ENCODE results near the gene CD300LG.
"Not testable (repeated sequence)": the region's sequence is repeated elsewhere in the genome, so short reads cannot be mapped to it uniquely, and the experiment has no call there.

CD300LG gene

GRCh38 chr17:43879723-43880419, 32.9 kb downstream of the CD300LG start:
- DNase-seq (ENCODE audit: low spot score): no peak

- peak; percentile 50 for DNase-seq (ENCODE audit: low spot score)
These were observed 33.5 kb downstream of the CD300LG start for GRCh38 chr17:43880420-43880991.

GRCh38 chr17:43881181-43881580, 34.2 kb downstream of the CD300LG start:
- DNase-seq (ENCODE audit: low spot score): no peak

- no peak for DNase-seq (ENCODE audit: low spot score)
These were observed 35.0 kb downstream of the CD300LG start for GRCh38 chr17:43881758-43882505.

GRCh38 chr17:43882761-43883415, 35.9 kb downstream of the CD300LG start:
- DNase-seq (ENCODE audit: low spot score): no peak

GRCh38 chr17:43888548-43888947, 41.6 kb downstream of the CD300LG start:
- no peak for DNase-seq (ENCODE audit: low spot score)

GRCh38 chr17:43890240-43890639, 43.3 kb downstream of the CD300LG start:
- DNase-seq (ENCODE audit: low spot score): no peak

- no peak for DNase-seq (ENCODE audit: low spot score)
These were observed 45.1 kb downstream of the CD300LG start for GRCh38 chr17:43891851-43892646.

- no peak for DNase-seq (ENCODE audit: low spot score)
These were observed 45.6 kb downstream of the CD300LG start for GRCh38 chr17:43892647-43892952.

GRCh38 chr17:43894494-43894893, 47.5 kb downstream of the CD300LG start:
- not testable (repeated sequence) for DNase-seq (ENCODE audit: low spot score)

- DNase-seq (ENCODE audit: low spot score): no peak
These were observed 50.9 kb downstream of the CD300LG start for GRCh38 chr17:43897831-43898230.

GRCh38 chr17:43898446-43898845, 51.5 kb downstream of the CD300LG start:
- DNase-seq (ENCODE audit: low spot score): no peak

GRCh38 chr17:43900183-43900857, 53.3 kb downstream of the CD300LG start:
- DNase-seq (ENCODE audit: low spot score): peak; percentile 84

- no peak for DNase-seq (ENCODE audit: low spot score)
These were observed 54.1 kb downstream of the CD300LG start for GRCh38 chr17:43900858-43901754.

GRCh38 chr17:43901861-43902589, 55.0 kb downstream of the CD300LG start:
- no peak for DNase-seq (ENCODE audit: low spot score)

- DNase-seq (ENCODE audit: low spot score): no peak
These were observed 58.5 kb downstream of the CD300LG start for GRCh38 chr17:43905400-43905984.

- DNase-seq (ENCODE audit: low spot score): no peak
These were observed 59.2 kb downstream of the CD300LG start for GRCh38 chr17:43905985-43906852.

GRCh38 chr17:43906951-43907424, 60.0 kb downstream of the CD300LG start:
- no peak for DNase-seq (ENCODE audit: low spot score)
